Colonic mucosa (tissue), 4 donors: ENCODE results near the gene MCM10. TPM values are rescaled to one million over a fixed set of nuclear protein-coding genes. Genes with fewer than 3 reads are reported as not detected.
"Not testable (repeated sequence)": the region's sequence is repeated elsewhere in the genome, so short reads cannot be mapped to it uniquely, and the experiment has no call there.

Experiments
- DNase-seq: peaks from one replicate; pipeline ENCODE4 v3.0.0-alpha.2; 2020
- H3K27ac ChIP-seq: fragments of 200-600 bp; one replicate; pipeline ENCODE4 v1.8.0; 2021
- H3K27me3 ChIP-seq: fragments of 200-600 bp; one replicate; pipeline ENCODE4 v1.8.0; 2021
- H3K36me3 ChIP-seq: fragments of 200-600 bp; one replicate; pipeline ENCODE4 v1.8.0; 2021
- H3K4me1 ChIP-seq: fragments of 200-600 bp; one replicate; pipeline ENCODE4 v1.8.0; 2021; ENCODE audit warnings: mild to moderate bottlenecking
- H3K4me3 ChIP-seq: fragments of 200-600 bp; one replicate; pipeline ENCODE4 v1.8.0; 2021
- H3K9ac ChIP-seq, 2 donors: one replicate each; pipeline ENCODE4 v1.7.0; 2013; ENCODE audit warnings: control low read depth in 2 of 2, low read depth in 2 of 2, low read length in 2 of 2
- H3K9me3 ChIP-seq: fragments of 200-600 bp; one replicate; pipeline ENCODE4 v1.8.0; 2021
- CTCF ChIP-seq: fragments of 200-600 bp; IDR thresholded peaks from one replicate; pipeline ENCODE4 v1.8.0; 2022; ENCODE audit warnings: antibody characterized with exemption, mild to moderate bottlenecking
- intact Hi-C: fragments of 100-400 bp; cut with DNase I; formaldehyde crosslinking; loops from one replicate; pipeline ENCODE4 v1.14.1; 2022
- total RNA-seq, 2 donors: library from RNA; stranded (reverse); fragmentation: NEBNext Ultra II Directional in 1 of 2; extraction: Animal tissue kit (Norgen Biotek cat#: 25700) in 1 of 2; gene quantifications; one replicate each; pipeline ENCODE4 v1.2.1, GENCODE V29; 2021
- donor health status: healthy.
- donor health status: DM: no; HTN: no; CAD: no.
- donor health status: DM: no; HTN: no; CAD: no.

Gene MCM10
- total RNA-seq, 2 donors from 2014 or later = 2.4 to 21.0 TPM

- TF ChIP-seq CTCF = no peak
- H3K4me3 ChIP-seq = no peak overlapping the region
These were observed 80.3 kb downstream of the MCM10 start for GRCh38 chr10:13241613-13242012.

GRCh38 chr10:13242260-13242659, 80.9 kb downstream of the MCM10 start:
- H3K4me3 ChIP-seq, H3K9ac ChIP-seq, H3K9me3 ChIP-seq, H3K36me3 ChIP-seq, H3K27me3 ChIP-seq, H3K4me1 ChIP-seq, intact Hi-C loops, H3K27ac ChIP-seq, DNase-seq: not testable (repeated sequence)

More at GRCh38 chr10:13241613-13242012, 80.3 kb downstream of the MCM10 start:
- no peaks in the 10 kb centered on the region for H3K4me1 ChIP-seq
- H3K9me3 ChIP-seq = no peaks in the 10 kb centered on the region
- DNase-seq = no peak
- no peaks in the 10 kb centered on the region for H3K27me3 ChIP-seq
- no peaks in the 10 kb centered on the region for H3K36me3 ChIP-seq
- H3K27ac ChIP-seq = no peak overlapping the region
- H3K9ac ChIP-seq = no peak overlapping the region
- intact Hi-C loops = no loop called here

GRCh38 chr10:13247246-13247645, 85.9 kb downstream of the MCM10 start:
- no peak for TF ChIP-seq CTCF
- H3K4me3 ChIP-seq = no peak overlapping the region
- H3K4me1 ChIP-seq = no peaks in the 10 kb centered on the region
- H3K9me3 ChIP-seq = no peaks in the 10 kb centered on the region
- H3K36me3 ChIP-seq = no peaks in the 10 kb centered on the region
- no peak for DNase-seq
- intact Hi-C loops = no loop called here
- no peak overlapping the region for H3K27ac ChIP-seq
- no peaks in the 10 kb centered on the region for H3K27me3 ChIP-seq
- H3K9ac ChIP-seq = no peak overlapping the region

- no peaks in the 10 kb centered on the region for H3K36me3 ChIP-seq
- no peak for TF ChIP-seq CTCF
- no peaks in the 10 kb centered on the region for H3K27me3 ChIP-seq
- intact Hi-C loops = no loop called here
- DNase-seq = no peak
- H3K27ac ChIP-seq = no peak overlapping the region
- H3K9ac ChIP-seq = no peak overlapping the region
- no peak overlapping the region for H3K4me3 ChIP-seq
- H3K9me3 ChIP-seq = no peaks in the 10 kb centered on the region
- no peaks in the 10 kb centered on the region for H3K4me1 ChIP-seq
These were observed 86.4 kb downstream of the MCM10 start for GRCh38 chr10:13247784-13248183.

GRCh38 chr10:13253726-13254125, 92.4 kb downstream of the MCM10 start:
- Histone ChIP-seq H3K4me1 (no peaks in the 10 kb centered on the region), H3K9me3 (no peaks in the 10 kb centered on the region), H3K36me3 (no peaks in the 10 kb centered on the region), H3K9ac (no peak overlapping the region), H3K27ac (no peak overlapping the region), H3K27me3 (no peaks in the 10 kb centered on the region), H3K4me3 (no peak overlapping the region)
- no peak for DNase-seq
- intact Hi-C loops = no loop called here
- no peak for TF ChIP-seq CTCF

GRCh38 chr10:13256627-13257026, 95.3 kb downstream of the MCM10 start:
- no peak overlapping the region for H3K4me3 ChIP-seq
- no peaks in the 10 kb centered on the region for H3K27me3 ChIP-seq
- H3K9me3 ChIP-seq = no peaks in the 10 kb centered on the region
- H3K27ac ChIP-seq = no peak overlapping the region
- no peak for TF ChIP-seq CTCF
- H3K9ac ChIP-seq = no peak overlapping the region
- DNase-seq = no peak
- intact Hi-C loops = no loop called here
- no peaks in the 10 kb centered on the region for H3K36me3 ChIP-seq
- no peaks in the 10 kb centered on the region for H3K4me1 ChIP-seq
